ENCODE data around the gene ATP6V0B. TPM values are rescaled to one million over a fixed set of nuclear protein-coding genes. Genes with fewer than 3 reads are reported as not detected.

ATP6V0B gene
- total RNA-seq, 4 donors from 2014 or later: 70.1 to 169 (median 135) TPM

GRCh38 chr1:44021581-44022321 is 47.0 kb downstream of the ATP6V0B start:
- TF ChIP-seq POLR2A (IDR thresholded peaks at IDR 0.05): no peak
- no peak for TF ChIP-seq CTCF (IDR thresholded peaks at IDR 0.05)
- Histone ChIP-seq H3K4me3 (no peak overlapping the region), H3K27me3 (no peaks in the 10 kb centered on the region), H3K36me3 (peaks cover 0 to 54% (median 0%) of the 10 kb centered on the region in 3 donors), H3K27ac (peak overlapping the region in 3 of 4 donors; percentile 28 to 84 (median 81)), H3K9me3 (no peaks in the 10 kb centered on the region), H3K4me1 (peaks cover 30 to 77% (median 43%) of the 10 kb centered on the region in 3 donors)
- intact Hi-C loops (cut with DNase I): no loop called here
- 80 to 85% methylated on average over 3 to 5 of the region's 10 CpGs for WGBS, 2 donors
- no peak for DNase-seq

GRCh38 chr1:44024031-44024902 is 49.5 kb downstream of the ATP6V0B start:
- WGBS, 2 donors: 58 to 76% methylated on average over 3 to 4 of the region's 14 CpGs
- H3K27ac ChIP-seq: peak overlapping the region; percentile 66 to 99 (median 70)
- intact Hi-C loops (cut with DNase I): no loop called here

GRCh38 chr1:44024903-44025525 is 50.3 kb downstream of the ATP6V0B start:
- TF ChIP-seq CTCF (IDR thresholded peaks at IDR 0.05): no peak
- no peak for TF ChIP-seq POLR2A (IDR thresholded peaks at IDR 0.05)
- intact Hi-C loops (cut with DNase I): no loop called here
- Histone ChIP-seq H3K4me1 (peaks cover 53 to 97% (median 55%) of the 10 kb centered on the region in 3 donors), H3K4me3 (no peak overlapping the region), H3K27me3 (no peaks in the 10 kb centered on the region), H3K9me3 (no peaks in the 10 kb centered on the region), H3K27ac (peak overlapping the region; percentile 66 to 99 (median 70)), H3K36me3 (peaks cover 0 to 32% (median 0%) of the 10 kb centered on the region in 3 donors)
- WGBS, 2 donors: 44 to 47% methylated on average over 11 to 13 of the region's 13 CpGs
- no peak for DNase-seq

More at GRCh38 chr1:44024031-44024902, 49.5 kb downstream of the ATP6V0B start:
- DNase-seq: no peak
- Histone ChIP-seq H3K4me1 (peaks cover 49 to 99% (median 57%) of the 10 kb centered on the region in 3 donors), H3K9me3 (no peaks in the 10 kb centered on the region), H3K27me3 (no peaks in the 10 kb centered on the region), H3K4me3 (no peak overlapping the region), H3K36me3 (peaks cover 0 to 33% (median 0%) of the 10 kb centered on the region in 3 donors)
- TF ChIP-seq POLR2A (IDR thresholded peaks at IDR 0.05): no peak
- TF ChIP-seq CTCF (IDR thresholded peaks at IDR 0.05): no peak

- no peak overlapping the region for H3K4me3 ChIP-seq
- peaks cover 0 to 32% (median 0%) of the 10 kb centered on the region in 3 donors for H3K36me3 ChIP-seq
- H3K27me3 ChIP-seq: no peaks in the 10 kb centered on the region
- peak overlapping the region; percentile 61 to 99 (median 70) for H3K27ac ChIP-seq
- 69 to 74% methylated on average over 3 of the region's 3 CpGs for WGBS, 2 donors
- intact Hi-C loops (cut with DNase I): no loop called here
- no peaks in the 10 kb centered on the region for H3K9me3 ChIP-seq
- no peak for TF ChIP-seq CTCF (IDR thresholded peaks at IDR 0.05)
- TF ChIP-seq POLR2A (IDR thresholded peaks at IDR 0.05): peak in 1 of 4 donors; percentile 19
- no peak for DNase-seq
- H3K4me1 ChIP-seq: peaks cover 52 to 89% (median 52%) of the 10 kb centered on the region in 3 donors
Measured at GRCh38 chr1:44025816-44026215, 51.1 kb downstream of the ATP6V0B start.
